Measurements from ENCODE around the gene LDHD. TPM values are rescaled to one million over a fixed set of nuclear protein-coding genes. Genes with fewer than 3 reads are reported as not detected.

The LDHD gene
- total and polyA plus RNA-seq, 2 experiments from 2014 or later: 12.7 to 21.9 TPM

DNA sequence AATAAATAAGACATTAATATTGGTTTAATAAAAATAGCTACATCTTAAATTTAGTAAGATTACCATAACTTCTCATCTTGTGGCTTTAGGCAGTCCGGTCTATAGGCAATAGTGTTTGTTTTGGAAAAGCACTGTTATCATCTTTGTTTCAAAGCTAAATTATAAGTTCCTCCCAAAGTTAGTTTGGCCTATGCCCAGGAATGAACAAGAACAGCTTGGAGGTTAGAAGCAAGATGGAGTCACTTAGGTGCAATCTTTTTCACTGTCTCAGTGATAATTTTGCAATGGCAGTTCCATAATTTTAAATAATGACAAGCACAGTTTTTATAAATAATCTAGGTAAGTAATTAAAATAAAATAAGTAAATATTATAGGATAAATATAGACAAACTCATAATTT lies 6.0 kb upstream of the LDHD start:
- H3K4me3 ChIP-seq: no peak overlapping the region
- no peak overlapping the region for H2AFZ ChIP-seq
- no peaks in the 10 kb centered on the region for H3K9me3 ChIP-seq (ENCODE audit: low read depth)
- 90% methylated on average over 1 of the region's 1 CpG for WGBS (ENCODE audit: low lambda C conversion rate, missing lambda C conversion rate)
- H3K79me2 ChIP-seq: peaks cover 8% of the 10 kb centered on the region
- no peaks in the 10 kb centered on the region for H3K36me3 ChIP-seq (replicated peaks; ENCODE audit: insufficient read depth, low read depth)
- H3K4me2 ChIP-seq: no peak overlapping the region
- no peaks in the 10 kb centered on the region for H3K4me1 ChIP-seq (ENCODE audit: insufficient read depth)
- H3K27ac ChIP-seq: no peak overlapping the region
- TF ChIP-seq, protein P1, sequence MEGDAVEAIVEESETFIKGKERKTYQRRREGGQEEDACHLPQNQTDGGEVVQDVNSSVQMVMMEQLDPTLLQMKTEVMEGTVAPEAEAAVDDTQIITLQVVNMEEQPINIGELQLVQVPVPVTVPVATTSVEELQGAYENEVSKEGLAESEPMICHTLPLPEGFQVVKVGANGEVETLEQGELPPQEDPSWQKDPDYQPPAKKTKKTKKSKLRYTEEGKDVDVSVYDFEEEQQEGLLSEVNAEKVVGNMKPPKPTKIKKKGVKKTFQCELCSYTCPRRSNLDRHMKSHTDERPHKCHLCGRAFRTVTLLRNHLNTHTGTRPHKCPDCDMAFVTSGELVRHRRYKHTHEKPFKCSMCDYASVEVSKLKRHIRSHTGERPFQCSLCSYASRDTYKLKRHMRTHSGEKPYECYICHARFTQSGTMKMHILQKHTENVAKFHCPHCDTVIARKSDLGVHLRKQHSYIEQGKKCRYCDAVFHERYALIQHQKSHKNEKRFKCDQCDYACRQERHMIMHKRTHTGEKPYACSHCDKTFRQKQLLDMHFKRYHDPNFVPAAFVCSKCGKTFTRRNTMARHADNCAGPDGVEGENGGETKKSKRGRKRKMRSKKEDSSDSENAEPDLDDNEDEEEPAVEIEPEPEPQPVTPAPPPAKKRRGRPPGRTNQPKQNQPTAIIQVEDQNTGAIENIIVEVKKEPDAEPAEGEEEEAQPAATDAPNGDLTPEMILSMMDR (IDR thresholded peaks at IDR 0.05; ENCODE audit: poor library complexity): no peak
- H3K27me3 ChIP-seq: no peaks in the 10 kb centered on the region
- H3K9me2 ChIP-seq (replicated peaks; ENCODE audit: insufficient read depth): no peaks in the 10 kb centered on the region
- no peak for DNase-seq (ENCODE audit: low spot score)
- H4K20me1 ChIP-seq (ENCODE audit: insufficient read depth, poor library complexity, severe bottlenecking): no peaks in the 10 kb centered on the region

DNA sequence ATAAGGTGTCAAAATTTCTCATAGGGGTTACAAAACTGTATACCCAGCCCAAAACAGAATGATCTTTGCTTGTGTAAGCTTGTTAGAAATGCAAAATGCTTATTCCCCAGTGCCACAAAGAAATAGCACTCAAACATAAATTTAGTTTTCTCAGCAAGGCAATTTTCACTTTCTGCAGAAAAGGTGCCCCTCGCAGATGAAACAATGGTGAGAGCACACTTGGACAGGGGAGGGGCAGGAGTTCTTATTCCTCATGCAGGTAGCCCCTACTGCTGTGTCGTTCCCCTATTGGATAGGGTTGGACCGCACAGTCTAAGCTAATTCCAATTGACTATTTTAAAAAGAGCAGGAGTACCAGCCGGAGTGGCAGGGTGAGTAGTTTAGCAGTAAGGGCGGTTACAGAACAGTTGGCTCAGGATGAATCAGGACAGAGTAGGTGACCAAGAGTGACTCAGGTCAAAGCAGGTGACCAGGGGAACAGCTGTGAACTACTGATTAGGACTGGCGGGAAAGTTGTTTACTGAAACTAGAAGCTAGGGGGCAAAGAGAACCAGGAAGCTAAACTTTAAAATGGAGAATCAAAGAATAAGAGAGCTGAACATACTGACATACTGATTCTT lies 5.5 kb upstream of the LDHD start:
- no peaks in the 10 kb centered on the region for H3K9me2 ChIP-seq (replicated peaks; ENCODE audit: insufficient read depth)
- no peaks in the 10 kb centered on the region for H4K20me1 ChIP-seq (ENCODE audit: insufficient read depth, poor library complexity, severe bottlenecking)
- H3K4me1 ChIP-seq (ENCODE audit: insufficient read depth): no peaks in the 10 kb centered on the region
- DNase-seq (ENCODE audit: low spot score): peak; percentile 64
- H3K9me3 ChIP-seq (ENCODE audit: low read depth): no peaks in the 10 kb centered on the region
- WGBS (ENCODE audit: low lambda C conversion rate, missing lambda C conversion rate): 47% methylated on average over 6 of the region's 6 CpGs
- no peaks in the 10 kb centered on the region for H3K36me3 ChIP-seq (replicated peaks; ENCODE audit: insufficient read depth, low read depth)
- TF ChIP-seq, protein P1 (IDR thresholded peaks at IDR 0.05; ENCODE audit: poor library complexity): no peak
- TF ChIP-seq EZH2phosphoT487 (IDR thresholded peaks at IDR 0.05; ENCODE audit: low read depth, severe bottlenecking, unreplicated experiment) (no peak), EZH2 (IDR thresholded peaks at IDR 0.05; ENCODE audit: borderline replicate concordance) (no peak)
- H3K4me2 ChIP-seq: peak overlapping the region; percentile 54
- H3K79me2 ChIP-seq: peaks cover 8% of the 10 kb centered on the region
- no peak overlapping the region for H2AFZ ChIP-seq
- no peak overlapping the region for H3K4me3 ChIP-seq
- no peak overlapping the region for H3K27ac ChIP-seq
- H3K27me3 ChIP-seq: no peaks in the 10 kb centered on the region

DNA sequence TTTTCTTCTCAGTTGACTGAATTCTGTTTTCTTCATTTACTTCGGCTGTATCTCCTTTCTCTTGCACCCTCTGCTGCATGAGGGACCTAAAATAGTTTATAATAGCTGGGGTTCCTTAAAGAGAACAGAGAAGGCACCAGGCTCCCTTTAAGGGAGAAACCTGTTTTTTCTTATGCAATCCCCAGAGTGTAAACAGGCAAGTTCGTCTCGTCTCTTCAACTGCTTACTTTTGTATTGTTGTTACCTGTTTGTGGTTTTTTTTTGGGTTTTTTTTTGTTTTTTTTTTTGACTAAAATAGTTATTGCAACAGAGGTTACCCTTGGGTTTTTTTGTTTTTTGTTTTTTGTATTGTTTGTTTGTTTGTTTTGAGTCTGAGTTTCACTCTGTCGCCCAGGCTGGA lies 3.7 kb upstream of the LDHD start:
- H3K79me2 ChIP-seq: peaks cover 8% of the 10 kb centered on the region
- H3K27me3 ChIP-seq: no peaks in the 10 kb centered on the region
- H3K9me2 ChIP-seq (replicated peaks; ENCODE audit: insufficient read depth): no peaks in the 10 kb centered on the region
- H3K4me2 ChIP-seq: peak overlapping the region; percentile 60
- no peaks in the 10 kb centered on the region for H3K4me1 ChIP-seq (ENCODE audit: insufficient read depth)
- peak overlapping the region; percentile 1 for H3K4me3 ChIP-seq
- DNase-seq (ENCODE audit: low spot score): no peak
- H3K9me3 ChIP-seq (ENCODE audit: low read depth): no peaks in the 10 kb centered on the region
- WGBS (ENCODE audit: low lambda C conversion rate, missing lambda C conversion rate): 44% methylated on average over 4 of the region's 4 CpGs
- H4K20me1 ChIP-seq (ENCODE audit: insufficient read depth, poor library complexity, severe bottlenecking): no peaks in the 10 kb centered on the region
- peak overlapping the region; percentile 1 for H2AFZ ChIP-seq
- peak overlapping the region; percentile 45 for H3K27ac ChIP-seq
- TF ChIP-seq EZH2phosphoT487 (IDR thresholded peaks at IDR 0.05; ENCODE audit: low read depth, severe bottlenecking, unreplicated experiment): no peak
- no peak for TF ChIP-seq EZH2 (IDR thresholded peaks at IDR 0.05; ENCODE audit: borderline replicate concordance)
- TF ChIP-seq, protein P1 (IDR thresholded peaks at IDR 0.05; ENCODE audit: poor library complexity): no peak
- no peaks in the 10 kb centered on the region for H3K36me3 ChIP-seq (replicated peaks; ENCODE audit: insufficient read depth, low read depth)

Data from hepatocyte (in vitro differentiated cells).